ENCODE measurements around the gene STK32C. TPM values are rescaled to one million over a fixed set of nuclear protein-coding genes. Genes with fewer than 3 reads are reported as not detected.

Gene STK32C
- total and polyA plus RNA-seq, 2 of the 4 experiments (the other 2 are of a cell fraction): 5.0 to 8.3 TPM

GRCh38 chr10:132197271-132198067, 110.3 kb downstream of the STK32C start:
- TF ChIP-seq FOS (IDR thresholded peaks at IDR 0.05; ENCODE audit: low read depth, low read length): no peak
- no peak for TF ChIP-seq MAFK (IDR thresholded peaks at IDR 0.05; ENCODE audit: low read depth, low read length)
- no peak for TF ChIP-seq MXI1 (IDR thresholded peaks at IDR 0.05; ENCODE audit: borderline replicate concordance, low read depth, low read length)
- TF ChIP-seq NFE2L2 (IDR thresholded peaks at IDR 0.05; ENCODE audit: low read depth, low read length): no peak
- TF ChIP-seq RFX5 (IDR thresholded peaks at IDR 0.05; ENCODE audit: low read depth, low read length): no peak
- no peak for TF ChIP-seq MAZ (IDR thresholded peaks at IDR 0.05; ENCODE audit: borderline replicate concordance, low read depth, low read length)
- TF ChIP-seq ELK1 (IDR thresholded peaks at IDR 0.05; ENCODE audit: borderline replicate concordance, low read depth, low read length): no peak
- no peak for TF ChIP-seq BHLHE40 (IDR thresholded peaks at IDR 0.05; ENCODE audit: low read depth, low read length)
- Histone ChIP-seq H3K9me1 (ENCODE audit: insufficient read depth, low read length) (no peaks in the 10 kb centered on the region; the same call in 1 of the 2 replicates), H2BK20ac (ENCODE audit: low read depth, low read length) (no peak overlapping the region), H3K4me1 (ENCODE audit: control insufficient read depth, insufficient read depth, low read length) (no peaks in the 10 kb centered on the region), H2BK5ac (ENCODE audit: low read depth, low read length, poor library complexity, severe bottlenecking) (no peak overlapping the region), H2AK9ac (replicated peaks; ENCODE audit: low read depth, low read length, poor library complexity) (no peak overlapping the region), H3K23ac (ENCODE audit: low read depth, low read length) (no peak overlapping the region), H4K8ac (ENCODE audit: low read depth in 2 of 2, low read length in 2 of 2) (no peak overlapping the region), H2BK15ac (ENCODE audit: low read depth, low read length) (no peak overlapping the region), H3K36me3 (ENCODE audit: control insufficient read depth, insufficient read depth, low read length) (peaks cover 34% of the 10 kb centered on the region), H3K56ac (ENCODE audit: extremely low read depth, insufficient read depth, low read length) (no peak overlapping the region), H2AFZ (replicated peaks; ENCODE audit: low read length, poor library complexity) (no peak overlapping the region), H2AK5ac (ENCODE audit: low read depth, low read length) (no peak overlapping the region), H3K18ac (ENCODE audit: low read depth, low read length) (no peak overlapping the region), H3K9ac (ENCODE audit: low read depth, low read length) (no peak overlapping the region), H3K4me3 (ENCODE audit: insufficient read depth, low read depth, low read length) (no peak overlapping the region), H4K91ac (ENCODE audit: insufficient read depth, low read depth, low read length) (no peak overlapping the region), H3K4me2 (ENCODE audit: low read depth, low read length) (no peak overlapping the region), H4K20me1 (ENCODE audit: insufficient read depth, low read length) (peaks cover 9% of the 10 kb centered on the region), H3K4ac (ENCODE audit: low read depth, low read length) (no peak overlapping the region), H4K5ac (ENCODE audit: low read depth, low read length) (no peak overlapping the region), H3K9me3 (ENCODE audit: control insufficient read depth, insufficient read depth, low read length) (no peaks in the 10 kb centered on the region), H3K79me1 (ENCODE audit: low read depth in 1 of 2, low read length in 2 of 2) (no peaks in the 10 kb centered on the region), H3K14ac (replicated peaks; ENCODE audit: low read depth, low read length) (no peak overlapping the region), H3K27ac (ENCODE audit: insufficient read depth, low read length) (no peak overlapping the region), H3K27me3 (ENCODE audit: control insufficient read depth, insufficient read depth, low read length) (no peaks in the 10 kb centered on the region), H2BK120ac (ENCODE audit: low read depth, low read length) (no peak overlapping the region)
- ChIA-PET CTCF (no interaction called here), POLR2A (ENCODE audit: unreplicated experiment) (no interaction called here)
- dilution Hi-C loops (cut with HindIII; ENCODE audit: low sequenced_read_pairs, unreplicated experiment): no loop called here
- DNase-seq: no peak
- intact Hi-C loops (cut with micrococcal nuclease): no loop called here
- ATAC-seq (ENCODE audit: low read depth): no peak
- WGBS, 2 experiments (ENCODE audit: extremely low coverage in 2 of 2, insufficient read length in 1 of 2): 76% methylated on average over 8 of the region's 25 CpGs; no CpG with 5 or more reads in 1 of the 2 experiments
- BruUV-seq (replicated peaks): no TSS peak
- in situ Hi-C loops (cut with MboI; ENCODE audit: low sequenced_read_pairs): no loop called here
